GM12875 (cell line): Measurements from ENCODE around the gene NADSYN1.
"Not testable (repeated sequence)": the region's sequence is repeated elsewhere in the genome, so short reads cannot be mapped to it uniquely, and the experiment has no call there.

Experiments used
- H3K4me3 ChIP-seq: one replicate; pipeline ENCODE4 v1.5.1; 2011; ENCODE audit warnings: low read depth, low read length, control low read depth
- TF ChIP-seq, protein P1 (sequence below): IDR thresholded peaks from 2 replicates; pipeline ENCODE4 v1.5.1; 2011; ENCODE audit warnings: low read depth, mild to moderate bottlenecking, control low read depth, inconsistent platforms, low read length, moderate library complexity, borderline replicate concordance; ENCODE audit not compliant: insufficient read depth

Gene NADSYN1

DNA sequence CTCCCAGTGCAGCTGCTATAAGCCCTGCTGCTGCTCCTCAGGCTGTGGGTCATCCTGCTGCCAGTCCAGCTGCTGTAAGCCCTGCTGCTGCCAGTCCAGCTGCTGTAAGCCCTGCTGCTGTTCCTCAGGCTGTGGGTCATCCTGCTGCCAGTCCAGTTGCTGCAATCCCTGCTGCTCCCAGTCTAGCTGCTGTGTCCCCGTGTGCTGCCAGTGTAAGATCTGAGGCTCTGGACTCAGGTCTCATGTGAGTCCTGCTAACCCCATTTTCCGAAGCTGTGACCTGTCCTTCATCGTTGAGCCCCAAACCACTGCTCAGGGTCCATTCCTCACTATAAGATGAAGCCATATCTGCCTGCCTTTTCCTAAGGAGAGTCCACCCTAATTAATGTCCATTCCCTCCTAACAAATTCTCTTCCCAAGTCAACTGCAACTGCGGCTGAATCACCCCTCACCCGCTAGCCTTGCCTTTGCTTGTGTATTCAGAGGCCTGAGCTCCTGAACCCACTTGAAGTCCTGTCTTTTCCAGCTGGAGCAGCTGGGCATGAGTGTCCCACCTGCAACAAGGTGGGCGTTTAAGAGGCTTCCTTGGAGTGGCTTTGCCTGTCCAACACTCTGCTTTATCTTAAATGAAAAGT is 74.7 kb downstream of the NADSYN1 start:
- no peak overlapping the region for H3K4me3 ChIP-seq
- TF ChIP-seq, protein P1, sequence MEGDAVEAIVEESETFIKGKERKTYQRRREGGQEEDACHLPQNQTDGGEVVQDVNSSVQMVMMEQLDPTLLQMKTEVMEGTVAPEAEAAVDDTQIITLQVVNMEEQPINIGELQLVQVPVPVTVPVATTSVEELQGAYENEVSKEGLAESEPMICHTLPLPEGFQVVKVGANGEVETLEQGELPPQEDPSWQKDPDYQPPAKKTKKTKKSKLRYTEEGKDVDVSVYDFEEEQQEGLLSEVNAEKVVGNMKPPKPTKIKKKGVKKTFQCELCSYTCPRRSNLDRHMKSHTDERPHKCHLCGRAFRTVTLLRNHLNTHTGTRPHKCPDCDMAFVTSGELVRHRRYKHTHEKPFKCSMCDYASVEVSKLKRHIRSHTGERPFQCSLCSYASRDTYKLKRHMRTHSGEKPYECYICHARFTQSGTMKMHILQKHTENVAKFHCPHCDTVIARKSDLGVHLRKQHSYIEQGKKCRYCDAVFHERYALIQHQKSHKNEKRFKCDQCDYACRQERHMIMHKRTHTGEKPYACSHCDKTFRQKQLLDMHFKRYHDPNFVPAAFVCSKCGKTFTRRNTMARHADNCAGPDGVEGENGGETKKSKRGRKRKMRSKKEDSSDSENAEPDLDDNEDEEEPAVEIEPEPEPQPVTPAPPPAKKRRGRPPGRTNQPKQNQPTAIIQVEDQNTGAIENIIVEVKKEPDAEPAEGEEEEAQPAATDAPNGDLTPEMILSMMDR = no peak

DNA sequence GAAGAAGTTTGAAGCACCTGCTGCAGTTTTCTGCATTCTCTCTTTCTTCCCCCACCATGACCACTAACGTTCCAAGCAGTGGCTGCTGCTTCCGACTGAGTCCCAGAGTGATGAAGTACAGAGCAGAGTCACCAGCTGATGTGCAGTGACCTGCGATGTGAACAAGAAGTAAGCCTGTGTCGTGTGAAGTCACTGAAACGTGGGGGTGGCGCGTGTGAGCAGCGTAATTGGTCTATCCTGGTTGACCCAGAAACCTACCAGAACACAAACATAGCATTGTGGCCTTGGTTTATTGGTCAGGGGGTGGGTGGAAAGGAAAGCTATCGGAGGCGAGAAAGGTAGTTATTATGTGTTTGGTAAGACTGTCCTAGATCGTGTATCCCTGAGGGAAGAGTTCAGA is 77.6 kb downstream of the NADSYN1 start:
- TF ChIP-seq, protein P1 = no peak

DNA sequence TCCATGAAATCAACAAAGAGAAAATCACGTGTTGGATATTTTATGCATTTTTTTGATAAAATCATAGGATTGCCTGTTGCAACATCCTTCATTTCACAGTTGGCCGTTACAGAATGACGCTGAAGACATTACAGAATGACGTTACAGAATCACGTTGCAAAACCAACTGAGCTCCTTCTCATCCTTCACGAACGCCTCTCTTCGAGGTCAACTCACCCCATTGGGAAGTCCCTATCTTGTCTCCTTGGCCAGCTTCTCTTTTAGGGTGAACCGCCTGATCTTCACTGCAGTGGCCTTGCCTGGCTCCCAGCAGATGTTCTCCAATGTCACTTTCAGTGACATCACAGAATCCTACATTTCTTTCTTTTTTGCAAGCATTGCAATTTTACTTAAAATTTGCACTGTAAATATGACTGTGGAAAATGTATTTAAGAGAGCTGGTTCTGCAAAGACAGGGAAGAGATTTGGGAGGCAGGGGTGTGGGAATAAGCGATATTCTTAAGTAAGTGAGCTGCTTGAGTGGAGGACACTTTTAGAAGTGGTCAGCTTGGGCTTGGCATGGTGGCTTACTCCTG is 79.1 kb downstream of the NADSYN1 start:
- TF ChIP-seq, protein P1 = no peak
- no peak overlapping the region for H3K4me3 ChIP-seq

More for the DNA sequence above, 77.6 kb downstream of the NADSYN1 start:
- no peak overlapping the region for H3K4me3 ChIP-seq

DNA sequence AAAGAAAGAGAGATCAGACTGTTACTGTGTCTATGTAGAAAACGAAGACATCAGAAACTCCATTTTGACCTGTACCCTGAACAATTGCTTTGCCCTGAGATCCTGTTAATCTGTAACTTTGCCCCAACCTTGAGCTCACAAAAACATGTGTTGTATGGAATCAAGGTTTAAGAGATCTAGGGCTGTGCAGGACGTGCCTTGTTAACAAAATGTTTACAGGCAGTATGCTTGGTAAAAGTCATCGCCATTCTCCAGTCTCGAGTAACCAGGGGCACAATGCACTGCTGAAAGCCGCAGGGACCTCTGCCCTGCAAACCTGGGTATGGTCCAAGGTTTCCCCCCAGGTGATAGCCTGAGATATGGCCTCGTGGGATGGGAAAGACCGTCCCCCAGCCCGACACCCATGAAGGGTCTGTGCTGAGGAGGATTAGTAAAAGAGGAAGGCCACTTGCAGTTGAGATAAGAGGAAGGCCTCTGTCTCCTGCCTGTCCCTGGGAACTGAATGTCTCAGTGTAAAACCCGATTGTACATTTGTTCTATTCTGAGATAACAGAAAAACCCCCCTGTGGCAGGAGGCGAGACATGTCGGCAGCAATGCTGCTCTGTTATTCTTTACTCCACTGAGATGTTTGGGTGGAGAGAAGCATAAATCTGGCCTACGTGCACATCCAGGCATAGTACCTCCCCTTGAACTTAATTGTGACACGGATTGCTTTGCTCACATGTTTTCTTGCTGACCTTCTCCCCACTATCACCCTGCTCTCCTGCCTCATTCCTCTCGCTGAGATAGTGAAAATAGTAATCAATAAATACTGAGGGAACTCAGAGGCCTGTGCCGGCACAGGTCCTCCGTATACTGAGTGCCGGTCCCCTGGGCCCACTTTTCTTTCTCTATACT is 82.0 kb downstream of the NADSYN1 start:
- not testable (repeated sequence) for H3K4me3 ChIP-seq

DNA sequence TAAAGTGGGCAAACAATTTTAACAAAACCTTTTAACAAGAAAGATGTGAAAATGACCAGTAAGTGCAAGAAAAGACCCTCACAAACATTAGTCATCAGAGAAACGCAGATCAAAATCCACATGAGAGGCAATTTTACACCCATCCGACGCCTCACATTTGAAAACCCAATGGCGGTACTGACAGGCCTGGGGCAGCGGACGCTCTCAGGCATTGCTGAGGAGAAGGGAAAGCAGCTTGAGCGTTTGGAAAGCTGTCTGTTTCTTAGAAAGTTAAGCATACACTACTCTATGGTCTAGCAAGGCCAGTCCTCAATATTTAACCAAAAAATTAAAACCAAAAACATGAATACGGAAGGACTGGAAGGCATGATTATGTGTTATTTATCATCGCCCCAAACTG is 82.8 kb downstream of the NADSYN1 start:
- TF ChIP-seq, protein P1 = no peak

DNA sequence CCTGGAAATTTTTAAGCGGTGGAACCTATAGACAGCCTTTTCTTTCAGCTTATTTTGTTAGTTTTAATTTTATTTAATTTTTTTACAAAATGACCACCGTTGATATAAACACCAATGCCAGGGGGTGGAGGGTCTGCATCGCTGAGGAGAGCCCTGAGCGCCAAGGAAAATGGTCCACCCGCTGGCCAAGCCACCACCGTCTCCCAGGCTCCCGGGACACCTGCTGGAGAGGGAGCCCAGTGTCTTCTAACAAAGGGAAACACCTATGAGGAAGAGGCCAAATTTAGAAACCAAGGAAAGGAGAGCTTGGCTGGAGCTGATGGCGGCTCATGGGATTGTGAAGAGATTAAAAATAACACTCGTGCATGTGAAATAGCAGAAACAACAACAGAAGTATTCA is 84.5 kb downstream of the NADSYN1 start:
- TF ChIP-seq, protein P1 = no peak
- no peak overlapping the region for H3K4me3 ChIP-seq

More for the DNA sequence above, 82.8 kb downstream of the NADSYN1 start:
- H3K4me3 ChIP-seq = no peak overlapping the region

DNA sequence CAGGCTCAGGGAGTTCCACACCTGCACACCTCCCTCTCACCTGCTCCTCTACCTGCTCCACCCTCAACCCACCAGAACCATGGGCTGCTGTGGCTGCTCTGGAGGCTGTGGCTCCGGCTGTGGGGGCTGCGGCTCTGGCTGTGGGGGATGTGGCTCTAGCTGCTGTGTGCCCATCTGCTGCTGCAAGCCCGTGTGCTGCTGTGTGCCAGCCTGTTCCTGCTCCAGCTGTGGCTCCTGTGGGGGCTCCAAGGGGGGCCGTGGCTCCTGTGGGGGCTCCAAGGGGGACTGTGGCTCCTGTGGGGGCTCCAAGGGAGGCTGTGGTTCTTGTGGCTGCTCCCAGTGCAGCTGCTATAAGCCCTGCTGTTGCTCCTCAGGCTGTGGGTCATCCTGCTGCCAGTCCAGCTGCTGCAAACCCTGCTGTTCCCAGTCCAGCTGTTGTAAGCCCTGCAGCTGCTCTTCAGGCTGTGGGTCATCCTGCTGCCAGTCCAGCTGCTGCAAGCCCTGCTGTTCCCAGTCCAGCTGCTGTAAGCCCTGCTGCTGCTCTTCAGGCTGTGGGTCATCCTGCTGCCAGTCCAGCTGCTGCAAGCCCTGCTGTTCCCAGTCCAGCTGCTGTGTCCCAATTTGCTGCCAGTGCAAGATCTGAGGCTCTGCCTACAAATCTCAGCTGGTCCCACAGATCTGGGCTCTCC is 85.1 kb downstream of the NADSYN1 start, which contains the start of gene KRTAP5-8:
TSS of gene KRTAP5-8 (plus strand) at position 49 of the 689 bp plus-strand sequence. CDS start at position 80, 31 bp downstream.
- not testable (repeated sequence) for H3K4me3 ChIP-seq
